Measurements from ENCODE around the gene TMEM132C. TPM values are rescaled to one million over a fixed set of nuclear protein-coding genes. Genes with fewer than 3 reads are reported as not detected.

TMEM132C gene
- polyA plus RNA-seq, 1 of the 3 experiments (the other 2 are of a cell fraction) = not detected

GRCh38 chr12:128415036-128415560 is 148.1 kb downstream of the TMEM132C start:
- Histone ChIP-seq H3K4me3 (ENCODE audit: low read depth in 2 of 2, low read length in 1 of 2) (no peak overlapping the region), H3K79me2 (ENCODE audit: insufficient read depth) (no peaks in the 10 kb centered on the region), H3K27me3 (ENCODE audit: insufficient read depth) (no peaks in the 10 kb centered on the region), H3K9ac (no peak overlapping the region), H3K9me2 (no peaks in the 10 kb centered on the region), H4K20me1 (ENCODE audit: insufficient read depth) (no peaks in the 10 kb centered on the region), H3K9me3 (no peaks in the 10 kb centered on the region), H2AFZ (ENCODE audit: low read depth) (no peak overlapping the region), H3K36me3 (replicated peaks in 1 of 2; ENCODE audit: control insufficient read depth in 1 of 2, insufficient read depth in 2 of 2, low read length in 1 of 2) (no peaks in the 10 kb centered on the region), H3K4me2 (no peak overlapping the region), H3K27ac (ENCODE audit: low read depth in 2 of 2, low read length in 1 of 2) (no peak overlapping the region), H3K4me1 (ENCODE audit: control insufficient read depth in 1 of 2, insufficient read depth in 2 of 2, low read depth in 1 of 2, low read length in 1 of 2) (no peaks in the 10 kb centered on the region), H3F3A (replicated peaks; ENCODE audit: insufficient read depth) (no peaks in the 10 kb centered on the region)
- CTCF ChIA-PET = no interaction called here
- 53% methylated on average over 23 of the region's 27 CpGs for WGBS (ENCODE audit: low lambda C conversion rate)
- POLR2A ChIA-PET = no interaction called here
- no peak for DNase-seq
- TF ChIP-seq GATA2 (CRISPR knock-in tag; IDR thresholded peaks at IDR 0.05) (no peak), TAF1 (IDR thresholded peaks at IDR 0.05; ENCODE audit: borderline replicate concordance, low read depth, low read length) (no peak), USF2 (IDR thresholded peaks at IDR 0.05; ENCODE audit: borderline replicate concordance, low read depth, low read length) (no peak), RAD21 (IDR thresholded peaks at IDR 0.05; ENCODE audit: low read length) (no peak), RXRA (IDR thresholded peaks at IDR 0.05; ENCODE audit: borderline replicate concordance, low read depth) (no peak), NFIC (IDR thresholded peaks at IDR 0.05; ENCODE audit: borderline replicate concordance) (no peak), TEAD4 (IDR thresholded peaks at IDR 0.05; ENCODE audit: borderline replicate concordance, insufficient read depth) (no peak), YY1 (IDR thresholded peaks at IDR 0.05; ENCODE audit: low read depth) (no peak), TCF12 (IDR thresholded peaks at IDR 0.05) (no peak), FOSL2 (IDR thresholded peaks at IDR 0.05; ENCODE audit: borderline replicate concordance, low read depth) (no peak)
- TF ChIP-seq, protein P1, sequence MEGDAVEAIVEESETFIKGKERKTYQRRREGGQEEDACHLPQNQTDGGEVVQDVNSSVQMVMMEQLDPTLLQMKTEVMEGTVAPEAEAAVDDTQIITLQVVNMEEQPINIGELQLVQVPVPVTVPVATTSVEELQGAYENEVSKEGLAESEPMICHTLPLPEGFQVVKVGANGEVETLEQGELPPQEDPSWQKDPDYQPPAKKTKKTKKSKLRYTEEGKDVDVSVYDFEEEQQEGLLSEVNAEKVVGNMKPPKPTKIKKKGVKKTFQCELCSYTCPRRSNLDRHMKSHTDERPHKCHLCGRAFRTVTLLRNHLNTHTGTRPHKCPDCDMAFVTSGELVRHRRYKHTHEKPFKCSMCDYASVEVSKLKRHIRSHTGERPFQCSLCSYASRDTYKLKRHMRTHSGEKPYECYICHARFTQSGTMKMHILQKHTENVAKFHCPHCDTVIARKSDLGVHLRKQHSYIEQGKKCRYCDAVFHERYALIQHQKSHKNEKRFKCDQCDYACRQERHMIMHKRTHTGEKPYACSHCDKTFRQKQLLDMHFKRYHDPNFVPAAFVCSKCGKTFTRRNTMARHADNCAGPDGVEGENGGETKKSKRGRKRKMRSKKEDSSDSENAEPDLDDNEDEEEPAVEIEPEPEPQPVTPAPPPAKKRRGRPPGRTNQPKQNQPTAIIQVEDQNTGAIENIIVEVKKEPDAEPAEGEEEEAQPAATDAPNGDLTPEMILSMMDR (IDR thresholded peaks at IDR 0.05) = no peak
- TF ChIP-seq, protein P2, sequence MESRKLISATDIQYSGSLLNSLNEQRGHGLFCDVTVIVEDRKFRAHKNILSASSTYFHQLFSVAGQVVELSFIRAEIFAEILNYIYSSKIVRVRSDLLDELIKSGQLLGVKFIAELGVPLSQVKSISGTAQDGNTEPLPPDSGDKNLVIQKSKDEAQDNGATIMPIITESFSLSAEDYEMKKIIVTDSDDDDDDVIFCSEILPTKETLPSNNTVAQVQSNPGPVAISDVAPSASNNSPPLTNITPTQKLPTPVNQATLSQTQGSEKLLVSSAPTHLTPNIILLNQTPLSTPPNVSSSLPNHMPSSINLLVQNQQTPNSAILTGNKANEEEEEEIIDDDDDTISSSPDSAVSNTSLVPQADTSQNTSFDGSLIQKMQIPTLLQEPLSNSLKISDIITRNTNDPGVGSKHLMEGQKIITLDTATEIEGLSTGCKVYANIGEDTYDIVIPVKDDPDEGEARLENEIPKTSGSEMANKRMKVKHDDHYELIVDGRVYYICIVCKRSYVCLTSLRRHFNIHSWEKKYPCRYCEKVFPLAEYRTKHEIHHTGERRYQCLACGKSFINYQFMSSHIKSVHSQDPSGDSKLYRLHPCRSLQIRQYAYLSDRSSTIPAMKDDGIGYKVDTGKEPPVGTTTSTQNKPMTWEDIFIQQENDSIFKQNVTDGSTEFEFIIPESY (IDR thresholded peaks at IDR 0.05; ENCODE audit: borderline replicate concordance, low read depth) = no peak
- TF ChIP-seq, protein P3, sequence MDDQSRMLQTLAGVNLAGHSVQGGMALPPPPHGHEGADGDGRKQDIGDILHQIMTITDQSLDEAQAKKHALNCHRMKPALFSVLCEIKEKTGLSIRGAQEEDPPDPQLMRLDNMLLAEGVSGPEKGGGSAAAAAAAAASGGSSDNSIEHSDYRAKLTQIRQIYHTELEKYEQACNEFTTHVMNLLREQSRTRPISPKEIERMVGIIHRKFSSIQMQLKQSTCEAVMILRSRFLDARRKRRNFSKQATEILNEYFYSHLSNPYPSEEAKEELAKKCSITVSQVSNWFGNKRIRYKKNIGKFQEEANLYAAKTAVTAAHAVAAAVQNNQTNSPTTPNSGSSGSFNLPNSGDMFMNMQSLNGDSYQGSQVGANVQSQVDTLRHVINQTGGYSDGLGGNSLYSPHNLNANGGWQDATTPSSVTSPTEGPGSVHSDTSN (IDR thresholded peaks at IDR 0.05) = no peak
- TF ChIP-seq, protein P4, sequence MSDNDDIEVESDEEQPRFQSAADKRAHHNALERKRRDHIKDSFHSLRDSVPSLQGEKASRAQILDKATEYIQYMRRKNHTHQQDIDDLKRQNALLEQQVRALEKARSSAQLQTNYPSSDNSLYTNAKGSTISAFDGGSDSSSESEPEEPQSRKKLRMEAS (IDR thresholded peaks at IDR 0.05; ENCODE audit: low read depth) = no peak

All from SK-N-SH (cell line).